AG09309 (cell line): ENCODE data around the gene SLC7A14.

Experiments
- DNase-seq: peaks from one replicate; pipeline ENCODE4 v3.0.0-alpha.2; 2010; ENCODE audit warnings: low read depth
- H3K4me3 ChIP-seq: 2 replicates; pipeline ENCODE4 v1.5.1; 2011; ENCODE audit warnings: mild to moderate bottlenecking, low read depth, low read length, moderate library complexity; ENCODE audit not compliant: control insufficient read depth
- TF ChIP-seq, protein P1 (sequence below): IDR thresholded peaks from 2 replicates; pipeline ENCODE4 v1.5.1; 2011; ENCODE audit warnings: mild to moderate bottlenecking, low read depth, low read length, inconsistent platforms; ENCODE audit not compliant: insufficient read depth, control insufficient read depth; ENCODE audit errors: missing control alignments

SLC7A14 gene

DNA sequence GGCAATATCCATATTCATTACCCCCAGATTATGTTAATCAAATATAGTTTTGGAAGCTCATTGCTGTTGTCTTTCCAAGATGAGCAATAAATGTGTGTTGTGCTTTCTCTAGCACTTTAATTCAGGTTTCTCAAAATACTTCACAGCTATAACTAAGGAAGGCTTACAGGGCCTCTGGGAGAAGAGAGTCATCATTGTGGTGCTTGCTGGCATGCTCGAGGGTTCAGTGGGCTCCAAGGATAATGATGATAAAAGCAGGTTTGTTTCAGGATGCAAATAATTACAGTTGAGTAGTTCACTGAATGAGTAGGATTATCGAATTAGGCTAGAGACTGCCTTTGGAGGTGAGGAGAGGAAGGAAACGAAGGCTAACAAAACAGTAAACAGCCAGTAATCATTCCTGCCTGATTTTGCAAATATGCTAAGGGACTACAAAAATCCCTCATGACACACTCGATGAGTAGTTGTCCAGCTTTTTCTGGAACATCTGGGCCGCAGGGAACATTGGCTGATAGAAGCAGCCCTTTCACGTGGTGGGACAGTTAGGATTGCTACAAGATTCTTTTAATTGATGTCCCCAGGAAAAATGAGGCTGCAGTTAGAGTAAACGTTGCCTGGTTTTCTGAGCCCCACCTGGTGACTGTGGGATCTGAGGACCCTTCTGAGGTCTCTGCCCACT lies 54.1 kb downstream of the SLC7A14 start:
- DNase-seq: no peak
- TF ChIP-seq, protein P1, sequence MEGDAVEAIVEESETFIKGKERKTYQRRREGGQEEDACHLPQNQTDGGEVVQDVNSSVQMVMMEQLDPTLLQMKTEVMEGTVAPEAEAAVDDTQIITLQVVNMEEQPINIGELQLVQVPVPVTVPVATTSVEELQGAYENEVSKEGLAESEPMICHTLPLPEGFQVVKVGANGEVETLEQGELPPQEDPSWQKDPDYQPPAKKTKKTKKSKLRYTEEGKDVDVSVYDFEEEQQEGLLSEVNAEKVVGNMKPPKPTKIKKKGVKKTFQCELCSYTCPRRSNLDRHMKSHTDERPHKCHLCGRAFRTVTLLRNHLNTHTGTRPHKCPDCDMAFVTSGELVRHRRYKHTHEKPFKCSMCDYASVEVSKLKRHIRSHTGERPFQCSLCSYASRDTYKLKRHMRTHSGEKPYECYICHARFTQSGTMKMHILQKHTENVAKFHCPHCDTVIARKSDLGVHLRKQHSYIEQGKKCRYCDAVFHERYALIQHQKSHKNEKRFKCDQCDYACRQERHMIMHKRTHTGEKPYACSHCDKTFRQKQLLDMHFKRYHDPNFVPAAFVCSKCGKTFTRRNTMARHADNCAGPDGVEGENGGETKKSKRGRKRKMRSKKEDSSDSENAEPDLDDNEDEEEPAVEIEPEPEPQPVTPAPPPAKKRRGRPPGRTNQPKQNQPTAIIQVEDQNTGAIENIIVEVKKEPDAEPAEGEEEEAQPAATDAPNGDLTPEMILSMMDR: no peak
- H3K4me3 ChIP-seq: no peak overlapping the region

DNA sequence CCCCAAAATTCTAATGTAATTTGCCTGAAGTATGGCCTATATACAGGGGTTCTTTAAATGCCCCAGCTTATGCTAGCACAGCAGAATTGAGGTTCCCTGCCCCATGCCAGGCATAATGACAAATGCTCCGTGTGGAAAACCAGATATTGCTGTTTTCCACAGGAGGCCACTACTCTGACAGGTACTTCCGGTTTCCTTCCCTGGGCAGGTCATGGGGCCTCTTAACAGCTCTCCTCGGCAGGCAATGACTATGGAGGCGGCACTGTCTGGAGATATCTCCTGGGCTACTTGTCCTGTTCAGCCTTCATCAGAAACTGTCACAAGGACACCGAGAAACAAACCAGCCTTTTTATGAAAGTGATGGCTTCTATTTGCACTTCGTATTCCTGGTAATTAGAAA lies 54.8 kb downstream of the SLC7A14 start:
- H3K4me3 ChIP-seq: no peak overlapping the region
- no peak for DNase-seq
- TF ChIP-seq, protein P1: no peak

DNA sequence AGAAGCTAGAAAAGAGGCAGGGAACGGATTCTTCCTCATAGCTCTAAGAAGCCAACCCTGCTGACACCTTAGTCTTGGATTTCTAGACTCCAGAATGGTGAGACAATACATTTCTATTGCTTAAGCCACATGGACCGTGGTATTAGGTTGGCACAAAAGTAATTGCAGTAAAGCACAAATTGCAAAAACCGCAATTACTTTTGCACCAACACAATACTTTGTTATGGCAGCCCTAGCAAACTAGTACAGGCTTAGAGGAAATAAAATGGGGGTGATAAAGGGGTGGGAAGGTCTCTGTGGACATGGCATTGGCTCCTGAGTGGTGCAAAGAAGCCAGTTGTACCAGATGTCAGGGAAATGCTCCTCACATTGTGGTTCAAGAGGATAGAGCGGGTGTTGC lies 56.0 kb downstream of the SLC7A14 start:
- DNase-seq: no peak
- H3K4me3 ChIP-seq: no peak overlapping the region
- TF ChIP-seq, protein P1: no peak

DNA sequence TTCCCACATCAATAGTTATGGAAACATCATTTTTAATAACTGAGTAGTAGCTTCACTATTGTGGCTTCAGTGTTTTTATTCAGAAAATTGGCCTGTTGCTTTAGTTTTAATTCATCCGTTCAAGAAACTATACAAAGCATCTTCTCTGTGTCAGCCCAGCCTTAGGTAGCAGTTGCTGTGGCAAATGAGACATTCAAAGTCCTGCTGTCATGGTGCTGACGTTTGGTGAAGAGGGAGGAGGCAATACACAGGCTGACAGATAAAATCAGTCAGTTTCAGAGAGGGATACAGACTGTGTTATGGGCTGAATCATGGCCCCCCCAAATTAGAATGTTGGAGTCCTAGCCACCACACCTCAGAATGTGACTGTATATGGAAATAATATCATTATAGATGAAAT lies 56.5 kb downstream of the SLC7A14 start:
- TF ChIP-seq, protein P1: no peak
- H3K4me3 ChIP-seq: no peak overlapping the region
- DNase-seq: no peak

DNA sequence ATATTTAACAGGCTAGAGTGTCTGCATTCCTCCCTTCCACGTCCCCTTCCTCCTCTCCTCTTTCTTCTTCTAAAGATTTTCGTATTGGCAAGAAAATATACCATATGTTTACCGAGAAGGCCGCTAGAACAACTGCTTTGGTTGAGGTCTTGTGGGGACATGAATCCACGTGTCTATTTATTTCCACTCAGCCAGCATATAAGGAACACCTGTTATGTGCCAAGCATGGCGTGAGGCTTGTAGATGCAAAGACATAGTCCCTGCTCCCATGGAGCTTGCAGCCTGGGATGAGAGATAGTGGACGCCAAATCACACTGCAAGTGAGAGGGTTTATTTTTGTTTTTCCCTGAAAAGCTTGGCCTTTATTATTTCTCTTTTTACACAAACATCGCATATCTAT lies 57.1 kb downstream of the SLC7A14 start:
- TF ChIP-seq, protein P1: no peak
- DNase-seq: no peak
- no peak overlapping the region for H3K4me3 ChIP-seq

DNA sequence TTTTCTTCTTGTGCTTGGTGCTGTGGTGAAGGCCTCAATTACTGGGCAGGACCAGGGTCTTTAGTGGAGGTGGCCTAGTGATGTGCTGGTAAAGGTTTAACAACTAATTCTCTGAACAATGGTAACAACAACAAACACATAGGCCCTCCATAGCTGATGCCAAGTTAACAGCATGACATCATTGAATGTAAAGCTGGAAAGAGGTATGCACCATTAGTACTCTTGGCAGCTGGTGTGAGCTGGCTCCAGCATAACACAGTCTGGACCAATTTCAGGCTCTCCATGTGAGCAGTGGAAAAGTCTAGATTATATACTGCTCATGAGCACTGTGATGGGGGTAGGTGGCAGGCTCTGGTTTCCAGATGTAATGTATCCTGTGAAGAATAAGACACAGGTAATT lies 61.8 kb downstream of the SLC7A14 start:
- DNase-seq: no peak
- TF ChIP-seq, protein P1: no peak
- no peak overlapping the region for H3K4me3 ChIP-seq
